Measurements from ENCODE around the gene ELFN2.

The ELFN2 gene

GRCh38 chr22:37369483-37369882, 57.8 kb downstream of the ELFN2 start:
- H3K4me3 ChIP-seq (ENCODE audit: low read depth, low read length), result no peak overlapping the region
- no peak for DNase-seq (ENCODE audit: low read depth)
- in situ Hi-C loops (cut with HindIII; ENCODE audit: low sequenced_read_pairs), result no loop called here
- TF ChIP-seq CTCF (IDR thresholded peaks at IDR 0.05; ENCODE audit: low read depth, low read length, missing control alignments), result no peak

DNA sequence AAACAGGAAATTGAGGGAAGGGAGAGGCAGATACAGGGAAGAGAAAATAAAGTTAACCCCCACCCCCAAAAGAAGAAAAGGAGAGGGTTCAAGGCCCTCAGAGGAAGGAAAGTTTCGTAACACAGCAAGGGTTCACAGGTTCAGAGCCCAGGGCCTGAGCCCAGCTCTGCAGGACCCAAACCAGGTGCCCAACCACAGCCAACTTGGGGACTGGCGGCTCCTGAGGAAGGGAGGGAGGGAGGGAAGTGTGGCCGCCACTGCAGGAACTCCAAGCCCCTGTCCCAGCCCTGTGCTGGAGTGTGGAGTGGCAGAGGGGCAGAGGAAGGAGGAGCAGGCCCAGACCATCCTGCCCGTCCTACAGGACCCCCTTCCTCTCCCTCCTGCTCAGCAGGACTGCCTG, 59.2 kb downstream of the ELFN2 start:
- no peak for DNase-seq (ENCODE audit: low read depth)
- no peak overlapping the region for H3K4me3 ChIP-seq (ENCODE audit: low read depth, low read length)
- no peak for TF ChIP-seq CTCF (IDR thresholded peaks at IDR 0.05; ENCODE audit: low read depth, low read length, missing control alignments)
- in situ Hi-C loops (cut with HindIII; ENCODE audit: low sequenced_read_pairs), result no loop called here

DNA sequence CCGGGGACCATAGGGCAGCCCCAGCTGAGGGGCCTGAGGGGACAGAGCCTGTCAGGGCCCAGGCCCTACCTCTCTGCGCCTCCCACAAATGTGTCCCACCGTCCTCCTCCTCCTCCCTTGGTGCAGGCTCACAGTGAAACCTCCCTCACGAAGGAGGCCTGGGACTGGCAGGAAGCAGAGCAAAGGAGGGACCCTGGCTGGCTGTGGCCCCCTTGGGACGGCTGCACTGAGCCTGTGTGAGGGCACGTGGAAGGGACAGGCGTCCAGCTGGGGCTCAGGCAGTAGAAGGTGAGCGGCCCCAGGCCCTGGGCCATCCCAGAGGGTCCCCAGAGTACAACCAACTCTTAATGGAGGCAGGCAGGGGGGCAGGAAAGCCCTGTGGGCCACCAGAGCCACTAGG, 60.7 kb downstream of the ELFN2 start:
- no peak for DNase-seq (ENCODE audit: low read depth)
- in situ Hi-C loops (cut with HindIII; ENCODE audit: low sequenced_read_pairs), result no loop called here
- TF ChIP-seq CTCF (IDR thresholded peaks at IDR 0.05; ENCODE audit: low read depth, low read length, missing control alignments), result no peak
- no peak overlapping the region for H3K4me3 ChIP-seq (ENCODE audit: low read depth, low read length)

- in situ Hi-C loops (cut with HindIII; ENCODE audit: low sequenced_read_pairs), result no loop called here
- no peak overlapping the region for H3K4me3 ChIP-seq (ENCODE audit: low read depth, low read length)
- DNase-seq (ENCODE audit: low read depth), result no peak
- TF ChIP-seq CTCF (IDR thresholded peaks at IDR 0.05; ENCODE audit: low read depth, low read length, missing control alignments), result no peak
These were observed 61.3 kb downstream of the ELFN2 start for GRCh38 chr22:37365950-37366349.

DNA sequence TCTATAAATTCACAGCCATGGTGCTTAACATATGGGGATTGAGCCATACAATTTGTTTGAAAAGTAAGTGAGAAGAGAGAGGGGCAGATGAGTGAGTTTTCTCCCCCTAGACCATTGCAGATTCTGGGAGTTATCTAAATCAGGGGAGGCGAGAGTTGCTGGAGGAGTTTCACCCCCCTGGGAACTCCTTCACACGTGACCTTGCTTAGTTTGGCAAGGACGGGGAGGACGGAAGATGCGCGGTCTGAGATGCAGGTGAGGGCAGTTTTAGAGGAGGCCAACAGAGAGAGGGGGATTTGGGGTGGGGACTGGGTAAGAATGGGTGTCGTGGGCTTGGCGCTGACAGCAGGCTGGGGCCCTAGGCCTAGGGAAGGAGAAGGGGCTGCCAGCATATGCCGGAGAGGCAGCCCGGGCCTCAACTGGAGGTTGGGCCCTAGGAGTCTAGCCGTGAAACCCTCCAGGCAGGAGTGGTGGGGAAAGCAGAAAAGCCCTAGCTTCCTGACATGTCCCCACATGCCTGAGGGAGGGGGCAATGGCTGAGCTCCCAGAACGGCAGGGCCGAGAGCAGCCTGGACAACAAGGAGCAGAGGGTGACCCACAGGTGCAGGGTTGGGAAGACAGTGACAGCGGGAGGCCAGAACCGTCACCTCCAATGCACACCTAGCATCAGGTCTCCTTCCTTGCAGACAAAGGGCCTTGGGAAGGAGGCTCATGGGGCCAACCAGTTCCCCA, 63.9 kb downstream of the ELFN2 start:
- TF ChIP-seq CTCF (IDR thresholded peaks at IDR 0.05; ENCODE audit: low read depth, low read length, missing control alignments), result no peak
- DNase-seq (ENCODE audit: low read depth), result no peak
- in situ Hi-C loops (cut with HindIII; ENCODE audit: low sequenced_read_pairs), result no loop called here
- H3K4me3 ChIP-seq (ENCODE audit: low read depth, low read length), result no peak overlapping the region

GRCh38 chr22:37362621-37363020, 64.7 kb downstream of the ELFN2 start:
- no peak for DNase-seq (ENCODE audit: low read depth)
- in situ Hi-C loops (cut with HindIII; ENCODE audit: low sequenced_read_pairs), result no loop called here
- no peak overlapping the region for H3K4me3 ChIP-seq (ENCODE audit: low read depth, low read length)
- no peak for TF ChIP-seq CTCF (IDR thresholded peaks at IDR 0.05; ENCODE audit: low read depth, low read length, missing control alignments)

All from astrocyte of the cerebellum (primary cell).